SK-N-SH (cell line): ENCODE measurements around the gene SPATA31C1. TPM values are rescaled to one million over a fixed set of nuclear protein-coding genes. Genes with fewer than 3 reads are reported as not detected.

Experiments used
- CTCF ChIA-PET: fragments of 300-600, 350-600 bp; formaldehyde crosslinking; extraction: SDS; loops from one replicate; lab custom pipeline; 2021; lab: Yijun Ruan, JAX
- POLR2A ChIA-PET: fragments of 350-600 bp; sonication (Branson Sonifier 250); formaldehyde crosslinking; extraction: SDS; loops from one replicate; lab custom pipeline; 2020; ENCODE audit warnings: antibody characterized with exemption, inconsistent platforms; lab: Yijun Ruan, JAX
- DNase-seq: peaks from one replicate; pipeline ENCODE4 v3.0.0; 2012
- H2AFZ ChIP-seq: fragments of 200-600 bp; sonication (generic); 2 replicates; pipeline ENCODE4 v1.8.1; 2016; ENCODE audit warnings: antibody characterized with exemption, mild to moderate bottlenecking, low read depth
- H3F3A ChIP-seq: fragments of 200-600 bp; sonication (generic); replicated peaks from 2 replicates; pipeline ENCODE3; 2016; ENCODE audit warnings: antibody characterized with exemption, mild to moderate bottlenecking; ENCODE audit not compliant: insufficient read depth
- H3K27ac ChIP-seq, 2 experiments: fragments of 200-500 bp in 1 of 2; fragments of 200-600 bp in 1 of 2; sonication (Bioruptor generic) in 1 of 2; sonication (generic), shearing (Covaris generic) in 1 of 2; 2 replicates each; pipeline versions ENCODE4 v1.5.1 to v1.6.1; 2014 to 2016; ENCODE audit warnings: low read depth in 2 of 2, inconsistent platforms in 1 of 2, low read length in 1 of 2, mild to moderate bottlenecking in 1 of 2, mixed read lengths in 1 of 2
- H3K27me3 ChIP-seq: fragments of 200-600 bp; sonication (generic), shearing (Covaris generic); 2 replicates; pipeline ENCODE4 v1.6.1; 2016; ENCODE audit warnings: mixed run types; ENCODE audit not compliant: insufficient read depth
- H3K36me3 ChIP-seq, 2 experiments: fragments of 200-500 bp in 1 of 2; fragments of 200-600 bp in 1 of 2; sonication (Bioruptor generic) in 1 of 2; sonication (generic) in 1 of 2; replicated peaks in 1 of 2; 2 replicates each; pipeline versions ENCODE3 to v1.5.1; 2014 to 2016; ENCODE audit warnings: low read length in 1 of 2, mild to moderate bottlenecking in 1 of 2; ENCODE audit not compliant: insufficient read depth in 2 of 2, control insufficient read depth in 1 of 2
- H3K4me1 ChIP-seq, 2 experiments: fragments of 200-500 bp in 1 of 2; fragments of 200-600 bp in 1 of 2; sonication (Bioruptor generic) in 1 of 2; sonication (generic), shearing (Covaris generic) in 1 of 2; 2 replicates each; pipeline versions ENCODE4 v1.5.1 to v1.6.1; 2014 to 2016; ENCODE audit warnings: low read depth in 1 of 2, low read length in 1 of 2, mixed run types in 1 of 2; ENCODE audit not compliant: insufficient read depth in 2 of 2, control insufficient read depth in 1 of 2
- H3K4me2 ChIP-seq: fragments of 200-600 bp; sonication (generic), shearing (Covaris generic); 2 replicates; pipeline ENCODE4 v1.6.1; 2017; ENCODE audit warnings: mixed run types
- H3K4me3 ChIP-seq, 2 experiments: fragments of 200-500 bp in 1 of 2; fragments of 200-600 bp in 1 of 2; sonication (Bioruptor generic) in 1 of 2; sonication (generic), shearing (Covaris generic) in 1 of 2; 2 replicates each; pipeline versions ENCODE4 v1.5.1 to v1.8.1; 2014 to 2016; ENCODE audit warnings: low read depth in 2 of 2, inconsistent platforms in 1 of 2, low read length in 1 of 2, mild to moderate bottlenecking in 1 of 2, mixed read lengths in 1 of 2, moderate library complexity in 1 of 2
- H3K79me2 ChIP-seq: fragments of 200-600 bp; sonication (generic); 2 replicates; pipeline ENCODE4 v1.8.1; 2017; ENCODE audit warnings: mild to moderate bottlenecking; ENCODE audit not compliant: insufficient read depth
- H3K9ac ChIP-seq: fragments of 200-600 bp; sonication (generic); 2 replicates; pipeline ENCODE4 v1.6.1; 2017; ENCODE audit warnings: mixed run types
- H3K9me2 ChIP-seq: fragments of 200-600 bp; sonication (generic); 2 replicates; pipeline ENCODE4 v1.6.1; 2017; ENCODE audit warnings: mixed run types
- H3K9me3 ChIP-seq: fragments of 200-600 bp; sonication (generic); 2 replicates; pipeline ENCODE4 v1.6.1; 2017; ENCODE audit warnings: mixed run types, mild to moderate bottlenecking, moderate library complexity
- H4K20me1 ChIP-seq: fragments of 200-600 bp; sonication (generic); 2 replicates; pipeline ENCODE4 v1.6.1; 2017; ENCODE audit warnings: mild to moderate bottlenecking, mixed run types; ENCODE audit not compliant: insufficient read depth
- EZH2phosphoT487 ChIP-seq: fragments of 200-600 bp; sonication (generic); IDR thresholded peaks from 2 replicates; pipeline ENCODE4 v1.6.1; 2017; ENCODE audit warnings: low read depth, mixed run types, mild to moderate bottlenecking, antibody characterized with exemption, moderate library complexity, borderline replicate concordance
- FOXM1 ChIP-seq: IDR thresholded peaks from 2 replicates; pipeline ENCODE4 v1.4.0; 2012; ENCODE audit warnings: low read depth, mild to moderate bottlenecking
- GABPA ChIP-seq: IDR thresholded peaks from 2 replicates; pipeline ENCODE4 v1.4.0; 2012; ENCODE audit warnings: low read depth, mild to moderate bottlenecking
- GATA2 ChIP-seq: sonication (generic); formaldehyde crosslinking; IDR thresholded peaks from 2 replicates; pipeline ENCODE4 v1.5.0; 2020; ENCODE audit warnings: mild to moderate bottlenecking, missing genetic modification reagents
- JUND ChIP-seq: IDR thresholded peaks from 2 replicates; pipeline ENCODE4 v1.4.0; 2012
- MXI1 ChIP-seq: IDR thresholded peaks from 2 replicates; pipeline ENCODE4 v1.6.1; 2012; ENCODE audit warnings: mild to moderate bottlenecking, low read depth, low read length, improper control_type of control experiment
- POLR2AphosphoS5 ChIP-seq: IDR thresholded peaks from 2 replicates; pipeline ENCODE4 v1.6.1; 2012; ENCODE audit warnings: low read depth, low read length
- RAD21 ChIP-seq: IDR thresholded peaks from 2 replicates; pipeline ENCODE4 v1.6.1; 2012; ENCODE audit warnings: mild to moderate bottlenecking, low read length
- RCOR1 ChIP-seq: fragments of 150-350 bp; IDR thresholded peaks from 2 replicates; pipeline ENCODE4 v1.6.1; 2017; ENCODE audit warnings: antibody characterized with exemption, low read length
- RFX5 ChIP-seq: IDR thresholded peaks from 2 replicates; pipeline ENCODE4 v1.6.1; 2012; ENCODE audit warnings: mild to moderate bottlenecking, improper control_type of control experiment, low read length
- RXRA ChIP-seq: IDR thresholded peaks from 2 replicates; pipeline ENCODE4 v1.4.0; 2012; ENCODE audit warnings: low read depth, mild to moderate bottlenecking, borderline replicate concordance
- TAF1 ChIP-seq: IDR thresholded peaks from 2 replicates; pipeline ENCODE4 v1.6.1; 2012; ENCODE audit warnings: low read depth, mild to moderate bottlenecking, low read length, moderate library complexity, borderline replicate concordance
- TCF12 ChIP-seq: IDR thresholded peaks from 2 replicates; pipeline ENCODE4 v1.4.0; 2012
- USF1 ChIP-seq: IDR thresholded peaks from 2 replicates; pipeline ENCODE4 v1.4.0; 2012; ENCODE audit warnings: low read depth, borderline replicate concordance
- WGBS: methylation state at CpG from one replicate; pipeline ENCODE4 v1.1.6; 2017; ENCODE audit warnings: low lambda C conversion rate; 5-methylcytosine and 5-hydroxymethylcytosine counted together
- polyA plus RNA-seq, 3 experiments: library from polyadenylated mRNA; depleted of rRNA; stranded (reverse); fragments of >200 nt; gene quantifications; 2 replicates each; pipeline ENCODE4 v1.2.3, GENCODE V29; 2012
- TF ChIP-seq, protein P1 (sequence below): IDR thresholded peaks from 2 replicates; pipeline ENCODE4 v1.4.0; 2012; ENCODE audit warnings: low read depth
- TF ChIP-seq, protein P2 (sequence below): fragments of 150-350 bp; IDR thresholded peaks from 2 replicates; pipeline ENCODE4 v1.6.1; 2017; ENCODE audit warnings: antibody characterized with exemption, low read length, low read depth, borderline replicate concordance

The SPATA31C1 gene
- polyA plus RNA-seq, 1 of the 3 experiments (the other 2 are of a cell fraction): not detected

DNA sequence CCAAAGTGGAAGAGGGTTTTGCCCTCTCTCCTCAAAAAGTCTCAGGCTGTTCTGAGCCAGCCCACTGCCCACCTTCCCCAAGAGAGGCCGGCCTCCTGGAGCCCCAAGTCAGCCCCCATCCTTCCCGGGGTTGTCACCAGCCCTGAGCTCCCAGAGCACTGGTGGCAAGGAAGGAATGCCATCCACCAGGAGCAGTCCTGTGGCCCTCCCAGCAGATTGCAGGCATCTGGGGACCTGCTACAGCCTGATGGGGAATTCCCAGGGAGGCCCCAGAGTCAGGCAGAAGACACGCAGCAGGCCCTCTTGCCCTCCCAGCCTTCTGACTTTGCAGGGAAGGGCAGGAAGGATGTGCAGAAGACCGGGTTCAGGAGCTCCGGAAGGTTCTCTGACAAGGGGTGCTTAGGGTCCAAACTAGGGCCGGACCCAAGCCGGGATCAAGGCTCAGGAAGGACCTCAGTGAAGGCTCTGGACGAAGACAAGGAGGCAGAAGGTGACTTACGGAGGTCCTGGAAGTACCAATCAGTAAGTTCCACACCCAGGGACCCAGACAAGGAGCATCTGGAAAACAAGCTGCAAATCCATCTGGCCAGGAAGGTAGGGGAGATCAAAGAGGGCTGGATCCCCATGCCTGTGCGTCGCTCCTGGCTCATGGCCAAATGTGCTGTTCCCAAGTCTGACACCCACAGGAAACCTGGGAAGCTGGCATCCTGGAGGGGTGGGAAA lies 31.4 kb upstream of the SPATA31C1 start:
- H3K27ac ChIP-seq: no peak overlapping the region
- H3K9ac ChIP-seq: no peak overlapping the region
- ChIA-PET CTCF (no interaction called here), POLR2A (no interaction called here)
- H3K9me2 ChIP-seq: no peaks in the 10 kb centered on the region
- H3K4me3 ChIP-seq: no peak overlapping the region
- no peak for TF ChIP-seq RFX5
- no peak for TF ChIP-seq GABPA
- no peak for TF ChIP-seq RXRA
- TF ChIP-seq RAD21: no peak
- no peaks in the 10 kb centered on the region for H3K27me3 ChIP-seq
- no peaks in the 10 kb centered on the region for H3F3A ChIP-seq
- 63% methylated on average over 9 of the region's 11 CpGs for WGBS
- DNase-seq: no peak
- H2AFZ ChIP-seq: no peak overlapping the region
- H4K20me1 ChIP-seq: no peaks in the 10 kb centered on the region
- H3K4me2 ChIP-seq: no peak overlapping the region
- peaks cover 0 to 2% of the 10 kb centered on the region in 2 experiments; a peak in 1 of 4 replicates for H3K4me1 ChIP-seq
- no peaks in the 10 kb centered on the region for H3K9me3 ChIP-seq
- no peaks in the 10 kb centered on the region for H3K36me3 ChIP-seq
- no peaks in the 10 kb centered on the region for H3K79me2 ChIP-seq

DNA sequence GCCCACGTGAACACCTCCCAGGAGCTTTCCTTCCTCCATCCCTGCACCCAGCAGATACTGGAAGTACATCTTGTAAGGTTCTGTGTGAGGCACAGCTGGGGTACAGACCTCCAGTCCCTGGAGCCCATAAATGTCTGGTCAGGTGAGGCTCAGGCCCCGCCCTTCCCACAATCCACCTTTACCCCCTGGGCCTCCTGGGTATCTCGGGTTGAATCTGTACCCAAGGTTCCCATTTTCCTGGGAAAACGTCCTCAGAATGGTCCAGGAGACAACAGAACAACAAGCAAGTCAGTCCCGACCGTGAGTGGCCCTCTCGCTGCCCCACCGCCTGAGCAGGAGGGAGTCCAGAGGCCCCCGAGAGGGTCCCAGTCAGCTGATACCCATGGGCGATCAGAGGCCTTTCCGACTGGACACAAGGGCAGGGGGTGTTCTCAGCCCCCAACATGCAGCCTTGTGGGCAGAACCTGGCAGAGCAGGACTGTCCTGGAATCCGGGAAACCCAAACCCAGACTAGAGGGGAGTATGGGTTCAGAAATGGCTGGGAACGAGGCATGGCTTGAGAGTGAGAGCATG lies 30.7 kb upstream of the SPATA31C1 start:
- TF ChIP-seq TAF1: no peak
- TF ChIP-seq, protein P1, sequence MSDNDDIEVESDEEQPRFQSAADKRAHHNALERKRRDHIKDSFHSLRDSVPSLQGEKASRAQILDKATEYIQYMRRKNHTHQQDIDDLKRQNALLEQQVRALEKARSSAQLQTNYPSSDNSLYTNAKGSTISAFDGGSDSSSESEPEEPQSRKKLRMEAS: no peak
- TF ChIP-seq TCF12: no peak
- no peak for TF ChIP-seq RXRA
- TF ChIP-seq, protein P2, sequence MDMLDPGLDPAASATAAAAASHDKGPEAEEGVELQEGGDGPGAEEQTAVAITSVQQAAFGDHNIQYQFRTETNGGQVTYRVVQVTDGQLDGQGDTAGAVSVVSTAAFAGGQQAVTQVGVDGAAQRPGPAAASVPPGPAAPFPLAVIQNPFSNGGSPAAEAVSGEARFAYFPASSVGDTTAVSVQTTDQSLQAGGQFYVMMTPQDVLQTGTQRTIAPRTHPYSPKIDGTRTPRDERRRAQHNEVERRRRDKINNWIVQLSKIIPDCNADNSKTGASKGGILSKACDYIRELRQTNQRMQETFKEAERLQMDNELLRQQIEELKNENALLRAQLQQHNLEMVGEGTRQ: no peak
- TF ChIP-seq RAD21: no peak
- no peak for TF ChIP-seq EZH2phosphoT487
- no peak for TF ChIP-seq MXI1
- no peak for TF ChIP-seq RCOR1
- no peak for TF ChIP-seq JUND
- no peak for TF ChIP-seq POLR2AphosphoS5
- no peak for TF ChIP-seq FOXM1
- no peak for TF ChIP-seq USF1
- no peak for TF ChIP-seq GATA2 (CRISPR knock-in tag)
- no peak overlapping the region for H3K4me3 ChIP-seq
- no peaks in the 10 kb centered on the region for H4K20me1 ChIP-seq
- no peaks in the 10 kb centered on the region for H3K9me3 ChIP-seq
- no peak overlapping the region for H3K9ac ChIP-seq
- CTCF ChIA-PET: no interaction called here
- H3K4me2 ChIP-seq: no peak overlapping the region
- WGBS: 50% methylated on average over 12 of the region's 13 CpGs
- peaks cover 0 to 2% of the 10 kb centered on the region in 2 experiments; a peak in 1 of 4 replicates for H3K4me1 ChIP-seq
- no peak for DNase-seq
- POLR2A ChIA-PET: no interaction called here
- no peak overlapping the region for H3K27ac ChIP-seq
- H3K79me2 ChIP-seq: no peaks in the 10 kb centered on the region
- H3F3A ChIP-seq: no peaks in the 10 kb centered on the region
- H3K9me2 ChIP-seq: no peaks in the 10 kb centered on the region
- no peaks in the 10 kb centered on the region for H3K27me3 ChIP-seq
- H3K36me3 ChIP-seq: no peaks in the 10 kb centered on the region
- no peak overlapping the region for H2AFZ ChIP-seq
